Peyer's patch (tissue), 4 donors: ENCODE measurements around the gene TAAR8.

Source experiments
- CTCF ChIP-seq, 6 experiments: fragments of 450-650 bp in 4 of 6; fragments of 200-600 bp in 2 of 6; sonication (generic) in 1 of 6; IDR thresholded peaks; one replicate each; pipeline ENCODE4 v1.5.1; 2017 to 2019; ENCODE audit warnings: antibody characterized with exemption in 6 of 6, mild to moderate bottlenecking in 3 of 6, moderate library complexity in 1 of 6
- POLR2A ChIP-seq, 2 donors: fragments of 450-650 bp; IDR thresholded peaks; one replicate each; pipeline ENCODE4 v1.5.1; 2017; ENCODE audit warnings: antibody characterized with exemption in 2 of 2, mild to moderate bottlenecking in 2 of 2, moderate library complexity in 2 of 2

- TF ChIP-seq CTCF (IDR thresholded peaks at IDR 0.05) = no peak
- TF ChIP-seq POLR2A (IDR thresholded peaks at IDR 0.05) = no peak
Observed at GRCh38 chr6:132592855-132593254, 40.4 kb downstream of the TAAR8 start.
